H9 (cell line): ENCODE data around the gene ZNF609. TPM values are rescaled to one million over a fixed set of nuclear protein-coding genes. Genes with fewer than 3 reads are reported as not detected.
A peak's percentile ranks its signal among the peaks of the same experiment; 100 is the strongest.

Experiments
- DNase-seq: peaks from one replicate; pipeline ENCODE4 v3.0.0-alpha.2; 2017
- H2AFZ ChIP-seq: one replicate; pipeline ENCODE4 v1.6.1; 2013; ENCODE audit warnings: mild to moderate bottlenecking, low read length, control low read depth, moderate library complexity
- H2AK5ac ChIP-seq: 2 replicates; pipeline ENCODE4 v1.6.1; 2013; ENCODE audit warnings: low read length, control low read depth, mixed read lengths; ENCODE audit not compliant: insufficient read length
- H2BK120ac ChIP-seq: one replicate; pipeline ENCODE4 v1.6.1; 2013; ENCODE audit warnings: low read depth, mild to moderate bottlenecking, low read length, control low read depth, inconsistent platforms; ENCODE audit not compliant: poor library complexity, severe bottlenecking
- H2BK12ac ChIP-seq: 2 replicates; pipeline ENCODE4 v1.6.1; 2013; ENCODE audit warnings: low read length, control low read depth, mixed read lengths, low read depth; ENCODE audit not compliant: insufficient read length
- H2BK15ac ChIP-seq: 2 replicates; pipeline ENCODE4 v1.6.1; 2013; ENCODE audit warnings: low read depth, low read length, control low read depth
- H2BK20ac ChIP-seq: one replicate; pipeline ENCODE4 v1.6.1; 2013; ENCODE audit warnings: low read depth, mild to moderate bottlenecking, low read length, control low read depth, inconsistent platforms; ENCODE audit not compliant: poor library complexity, severe bottlenecking
- H2BK5ac ChIP-seq: 2 replicates; pipeline ENCODE4 v1.6.1; 2013; ENCODE audit warnings: low read length, control low read depth, mixed read lengths; ENCODE audit not compliant: insufficient read length
- H3K14ac ChIP-seq: 2 replicates; pipeline ENCODE4 v1.6.1; 2013; ENCODE audit warnings: low read length, control low read depth; ENCODE audit not compliant: insufficient read depth
- H3K18ac ChIP-seq: 2 replicates; pipeline ENCODE4 v1.6.1; 2013; ENCODE audit warnings: low read depth, mild to moderate bottlenecking, mixed read lengths, low read length, control low read depth; ENCODE audit not compliant: insufficient read length
- H3K23ac ChIP-seq: 2 replicates; pipeline ENCODE4 v1.6.1; 2013; ENCODE audit warnings: low read length, control low read depth, mixed read lengths, low read depth; ENCODE audit not compliant: insufficient read length
- H3K23me2 ChIP-seq: 2 replicates; pipeline ENCODE4 v1.6.1; 2013; ENCODE audit warnings: low read depth, mild to moderate bottlenecking, mixed read lengths, low read length, control low read depth; ENCODE audit not compliant: insufficient read length, poor library complexity, severe bottlenecking
- H3K27ac ChIP-seq: 2 replicates; pipeline ENCODE4 v1.5.1; 2013; ENCODE audit warnings: low read length, control low read depth, mixed read lengths, low read depth; ENCODE audit not compliant: insufficient read length
- H3K27me3 ChIP-seq: 2 replicates; pipeline ENCODE4 v1.6.1; 2013; ENCODE audit warnings: low read length, control low read depth, inconsistent platforms; ENCODE audit not compliant: insufficient read depth
- H3K4ac ChIP-seq: 2 replicates; pipeline ENCODE4 v1.6.1; 2013; ENCODE audit warnings: low read depth, mild to moderate bottlenecking, control low read depth, inconsistent platforms, low read length, moderate library complexity
- H3K4me1 ChIP-seq: 2 replicates; pipeline ENCODE4 v1.6.1; 2013; ENCODE audit warnings: low read length, control low read depth, inconsistent platforms; ENCODE audit not compliant: insufficient read depth
- H3K4me2 ChIP-seq: 2 replicates; pipeline ENCODE4 v1.6.1; 2013; ENCODE audit warnings: low read length, control low read depth, mixed read lengths; ENCODE audit not compliant: insufficient read length, insufficient read depth
- H3K56ac ChIP-seq: 2 replicates; pipeline ENCODE4 v1.6.1; 2013; ENCODE audit warnings: low read depth, mild to moderate bottlenecking, mixed read lengths, low read length, control low read depth; ENCODE audit not compliant: insufficient read length
- H3K79me1 ChIP-seq: 2 replicates; pipeline ENCODE4 v1.6.1; 2013; ENCODE audit warnings: low read depth, mild to moderate bottlenecking, moderate library complexity, low read length, control low read depth, inconsistent platforms; ENCODE audit not compliant: insufficient read depth, poor library complexity, severe bottlenecking
- H3K79me2 ChIP-seq: 2 replicates; pipeline ENCODE4 v1.6.1; 2013; ENCODE audit warnings: low read length, control low read depth, inconsistent platforms; ENCODE audit not compliant: insufficient read depth
- H3K9ac ChIP-seq: 2 replicates; pipeline ENCODE4 v1.6.1; 2013; ENCODE audit warnings: low read length, control low read depth, mixed read lengths; ENCODE audit not compliant: insufficient read length; ENCODE audit errors: extremely low read depth
- H3K9me3 ChIP-seq: one replicate; pipeline ENCODE4 v1.6.1; 2013; ENCODE audit warnings: low read depth, low read length, inconsistent platforms; ENCODE audit not compliant: control insufficient read depth
- H3T11ph ChIP-seq: one replicate; pipeline ENCODE4 v1.6.1; 2013; ENCODE audit warnings: mild to moderate bottlenecking, low read length, control low read depth, inconsistent platforms
- H4K20me1 ChIP-seq: one replicate; pipeline ENCODE4 v1.6.1; 2013; ENCODE audit not compliant: control insufficient read depth, insufficient read length, insufficient read depth
- H4K5ac ChIP-seq: 2 replicates; pipeline ENCODE4 v1.6.1; 2013; ENCODE audit warnings: low read depth, mild to moderate bottlenecking, mixed read lengths, low read length, control low read depth; ENCODE audit not compliant: insufficient read length
- H4K8ac ChIP-seq: replicated peaks from 2 replicates; pipeline ENCODE4 v1.6.1; 2013; ENCODE audit warnings: low read length, control low read depth, mixed read lengths, low read depth; ENCODE audit not compliant: insufficient read length
- H4K91ac ChIP-seq: 2 replicates; pipeline ENCODE4 v1.6.1; 2013; ENCODE audit warnings: low read depth, mild to moderate bottlenecking, moderate library complexity, mixed read lengths, low read length, control low read depth; ENCODE audit not compliant: insufficient read length
- H3K27ac Mint-ChIP-seq, 3 experiments: 2 replicates in 2 of 3; 3 replicates in 1 of 3; pipeline ENCODE4 v1.8.0; 2020 to 2021; ENCODE audit warnings: mixed read lengths in 3 of 3, mild to moderate bottlenecking in 1 of 3, moderate library complexity in 1 of 3
- H3K27me3 Mint-ChIP-seq: 2 replicates; pipeline ENCODE4 v1.8.0; 2021; ENCODE audit warnings: low read depth, mild to moderate bottlenecking, moderate library complexity, mixed read lengths
- H3K36me3 Mint-ChIP-seq, 3 experiments: 2 replicates in 2 of 3; 3 replicates in 1 of 3; pipeline ENCODE4 v1.8.0; 2020 to 2021; ENCODE audit warnings: low read depth in 3 of 3, mixed read lengths in 3 of 3; ENCODE audit not compliant: insufficient read depth in 1 of 3
- H3K4me1 Mint-ChIP-seq, 2 experiments: 2 replicates each; pipeline ENCODE4 v1.8.0; 2020; ENCODE audit warnings: mixed read lengths in 2 of 2
- H3K4me3 Mint-ChIP-seq, 2 experiments: 2 replicates in 1 of 2; 3 replicates in 1 of 2; pipeline ENCODE4 v1.8.0; 2020 to 2021; ENCODE audit warnings: mild to moderate bottlenecking in 2 of 2, mixed read lengths in 2 of 2, moderate library complexity in 1 of 2
- H3K9me3 Mint-ChIP-seq, 2 experiments: 2 replicates in 1 of 2; 3 replicates in 1 of 2; pipeline ENCODE4 v1.8.0; 2020; ENCODE audit warnings: mild to moderate bottlenecking in 2 of 2, mixed read lengths in 2 of 2, moderate library complexity in 1 of 2
- WGBS: extraction: QIAGEN DNeasy Blood & Tissue Kit; methylation state at CpG from one replicate; pipeline ENCODE4 v1.1.7; 2013; ENCODE audit warnings: missing lambda C conversion rate, low lambda C conversion rate, mixed read lengths; ENCODE audit not compliant: insufficient read length; ENCODE audit errors: extremely low coverage; 5-methylcytosine and 5-hydroxymethylcytosine counted together
- total RNA-seq: library from RNA; stranded (reverse); gene quantifications from 2 replicates; pipeline ENCODE4 v1.2.1, GENCODE V29; 2021
- TF ChIP-seq, protein P1 (sequence below): fragments of 200-600 bp; sonication (generic); conservative IDR thresholded peaks from 3 replicates; pipeline ENCODE4 v1.8.0; 2021; ENCODE audit warnings: antibody characterized with exemption, mild to moderate bottlenecking

The ZNF609 gene
- total RNA-seq, 1 experiment from 2014 or later, result 45.3 TPM

DNA sequence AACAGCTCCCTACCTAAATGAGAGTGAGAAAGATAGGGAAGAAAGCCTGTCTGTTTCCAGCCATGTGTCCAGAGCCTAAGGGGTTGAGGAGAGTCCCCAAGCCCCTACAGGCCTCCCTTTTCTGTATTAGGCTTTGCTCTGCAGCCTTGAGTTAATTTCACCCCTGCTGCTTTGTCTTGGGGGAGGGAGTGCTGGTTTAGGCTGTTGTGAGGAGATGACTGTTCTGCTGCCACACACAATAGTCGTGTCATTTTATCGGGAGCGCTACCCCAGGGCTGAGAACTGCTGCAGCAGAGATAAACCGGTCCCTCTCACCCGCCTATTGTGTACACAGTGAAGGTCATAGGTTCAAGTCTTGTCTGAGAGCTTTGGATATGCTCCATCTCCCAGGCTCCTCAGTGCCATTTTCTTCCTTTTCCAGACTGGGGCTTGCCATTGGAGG is 1.4 kb downstream of the ZNF609 start:
- Histone ChIP-seq H4K20me1 (no peaks in the 10 kb centered on the region), H2BK15ac (no peak overlapping the region), H3K14ac (no peak overlapping the region), H2BK5ac (no peak overlapping the region), H3T11ph (no peak overlapping the region), H2BK20ac (no peak overlapping the region), H3K4ac (no peak overlapping the region), H2AFZ (no peak overlapping the region), H4K91ac (no peak overlapping the region), H3K9me3 (no peaks in the 10 kb centered on the region), H4K5ac (no peak overlapping the region), H3K9ac (peak overlapping the region; percentile 82), H2BK120ac (no peak overlapping the region), H3K56ac (no peak overlapping the region), H3K4me2 (peak overlapping the region; percentile 97), H3K23ac (no peak overlapping the region), H3K4me1 (peaks cover 8% of the 10 kb centered on the region), H3K27me3 (no peaks in the 10 kb centered on the region), H3K79me2 (peaks cover 18% of the 10 kb centered on the region; the same call in 1 of the 2 replicates), H3K79me1 (peaks cover 7% of the 10 kb centered on the region), H3K18ac (no peak overlapping the region), H3K27ac (peak overlapping the region; percentile 63), H4K8ac (no peak overlapping the region), H2AK5ac (no peak overlapping the region), H2BK12ac (no peak overlapping the region), H3K23me2 (peaks cover 7% of the 10 kb centered on the region)
- DNase-seq, result peak; percentile 34
- no peaks in the 10 kb centered on the region for H3K9me3 Mint-ChIP-seq
- H3K36me3 Mint-ChIP-seq, result peaks cover 0 to 2% (median 0%) of the 10 kb centered on the region in 3 experiments; a peak in 4 of 7 replicates
- no CpG with 5 or more reads among the region's 5 CpGs for WGBS
- no peaks in the 10 kb centered on the region for H3K27me3 Mint-ChIP-seq
- TF ChIP-seq, protein P1, sequence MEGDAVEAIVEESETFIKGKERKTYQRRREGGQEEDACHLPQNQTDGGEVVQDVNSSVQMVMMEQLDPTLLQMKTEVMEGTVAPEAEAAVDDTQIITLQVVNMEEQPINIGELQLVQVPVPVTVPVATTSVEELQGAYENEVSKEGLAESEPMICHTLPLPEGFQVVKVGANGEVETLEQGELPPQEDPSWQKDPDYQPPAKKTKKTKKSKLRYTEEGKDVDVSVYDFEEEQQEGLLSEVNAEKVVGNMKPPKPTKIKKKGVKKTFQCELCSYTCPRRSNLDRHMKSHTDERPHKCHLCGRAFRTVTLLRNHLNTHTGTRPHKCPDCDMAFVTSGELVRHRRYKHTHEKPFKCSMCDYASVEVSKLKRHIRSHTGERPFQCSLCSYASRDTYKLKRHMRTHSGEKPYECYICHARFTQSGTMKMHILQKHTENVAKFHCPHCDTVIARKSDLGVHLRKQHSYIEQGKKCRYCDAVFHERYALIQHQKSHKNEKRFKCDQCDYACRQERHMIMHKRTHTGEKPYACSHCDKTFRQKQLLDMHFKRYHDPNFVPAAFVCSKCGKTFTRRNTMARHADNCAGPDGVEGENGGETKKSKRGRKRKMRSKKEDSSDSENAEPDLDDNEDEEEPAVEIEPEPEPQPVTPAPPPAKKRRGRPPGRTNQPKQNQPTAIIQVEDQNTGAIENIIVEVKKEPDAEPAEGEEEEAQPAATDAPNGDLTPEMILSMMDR, result no peak
- H3K4me3 Mint-ChIP-seq, result peak overlapping the region; percentile 82 to 92
- H3K4me1 Mint-ChIP-seq, result peaks cover 52 to 62% of the 10 kb centered on the region in 2 experiments
- H3K27ac Mint-ChIP-seq, result peak overlapping the region; percentile 93 to 97 (median 95)
